ENCODE results near the gene MIS18A.

DNA sequence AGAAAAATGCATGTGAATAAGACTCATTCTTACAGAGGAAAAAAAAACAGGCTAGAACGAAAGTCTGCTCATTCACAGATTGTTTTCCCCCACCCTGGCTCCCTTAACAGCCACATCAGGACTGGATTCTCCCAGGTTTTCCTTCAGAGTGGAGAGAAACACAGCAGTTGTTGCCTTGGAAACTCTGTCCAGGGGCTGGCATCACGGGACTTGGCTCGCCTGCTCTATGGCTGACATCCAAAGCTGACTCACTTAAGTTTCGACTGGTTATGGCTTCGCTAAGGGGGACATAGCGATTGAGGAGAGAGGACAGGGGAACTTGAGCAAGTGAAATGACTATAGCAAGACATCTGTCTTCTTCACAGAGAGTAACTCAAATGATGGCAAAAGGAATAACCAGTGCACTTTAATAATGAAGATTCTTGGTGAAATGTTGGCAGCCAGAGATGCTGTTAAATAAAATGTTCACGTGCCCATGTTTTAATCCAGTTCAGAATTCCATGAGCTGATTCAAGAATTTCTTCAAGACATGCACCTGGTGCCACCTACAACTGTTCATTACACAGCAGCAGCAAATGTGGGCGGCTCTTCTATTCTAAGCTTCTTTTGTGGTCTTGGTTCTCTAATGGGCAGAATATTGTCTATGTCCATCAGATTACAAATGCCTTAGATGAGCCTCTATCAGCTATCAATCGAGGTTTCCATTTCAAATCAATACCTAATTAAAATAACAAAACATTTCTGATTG is 21.8 kb downstream of the MIS18A start:
- TF ChIP-seq, protein P1, sequence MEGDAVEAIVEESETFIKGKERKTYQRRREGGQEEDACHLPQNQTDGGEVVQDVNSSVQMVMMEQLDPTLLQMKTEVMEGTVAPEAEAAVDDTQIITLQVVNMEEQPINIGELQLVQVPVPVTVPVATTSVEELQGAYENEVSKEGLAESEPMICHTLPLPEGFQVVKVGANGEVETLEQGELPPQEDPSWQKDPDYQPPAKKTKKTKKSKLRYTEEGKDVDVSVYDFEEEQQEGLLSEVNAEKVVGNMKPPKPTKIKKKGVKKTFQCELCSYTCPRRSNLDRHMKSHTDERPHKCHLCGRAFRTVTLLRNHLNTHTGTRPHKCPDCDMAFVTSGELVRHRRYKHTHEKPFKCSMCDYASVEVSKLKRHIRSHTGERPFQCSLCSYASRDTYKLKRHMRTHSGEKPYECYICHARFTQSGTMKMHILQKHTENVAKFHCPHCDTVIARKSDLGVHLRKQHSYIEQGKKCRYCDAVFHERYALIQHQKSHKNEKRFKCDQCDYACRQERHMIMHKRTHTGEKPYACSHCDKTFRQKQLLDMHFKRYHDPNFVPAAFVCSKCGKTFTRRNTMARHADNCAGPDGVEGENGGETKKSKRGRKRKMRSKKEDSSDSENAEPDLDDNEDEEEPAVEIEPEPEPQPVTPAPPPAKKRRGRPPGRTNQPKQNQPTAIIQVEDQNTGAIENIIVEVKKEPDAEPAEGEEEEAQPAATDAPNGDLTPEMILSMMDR (conservative IDR thresholded peaks at IDR 0.05; ENCODE audit: low read length) = no peak
- TF ChIP-seq EZH2phosphoT487 (IDR thresholded peaks at IDR 0.05; ENCODE audit: borderline replicate concordance) = no peak
